SK-N-SH (cell line): Measurements from ENCODE around the gene PDE6B. TPM values are rescaled to one million over a fixed set of nuclear protein-coding genes. Genes with fewer than 3 reads are reported as not detected.

ENCODE experiments used
- CTCF ChIA-PET: fragments of 300-600, 350-600 bp; formaldehyde crosslinking; extraction: SDS; loops from one replicate; lab custom pipeline; 2021; lab: Yijun Ruan, JAX
- POLR2A ChIA-PET: fragments of 350-600 bp; sonication (Branson Sonifier 250); formaldehyde crosslinking; extraction: SDS; loops from one replicate; lab custom pipeline; 2020; ENCODE audit warnings: antibody characterized with exemption, inconsistent platforms; lab: Yijun Ruan, JAX
- DNase-seq: peaks from one replicate; pipeline ENCODE4 v3.0.0; 2012
- H2AFZ ChIP-seq: fragments of 200-600 bp; sonication (generic); 2 replicates; pipeline ENCODE4 v1.8.1; 2016; ENCODE audit warnings: antibody characterized with exemption, mild to moderate bottlenecking, low read depth
- H3F3A ChIP-seq: fragments of 200-600 bp; sonication (generic); replicated peaks from 2 replicates; pipeline ENCODE3; 2016; ENCODE audit warnings: antibody characterized with exemption, mild to moderate bottlenecking; ENCODE audit not compliant: insufficient read depth
- H3K27ac ChIP-seq, 2 experiments: fragments of 200-500 bp in 1 of 2; fragments of 200-600 bp in 1 of 2; sonication (Bioruptor generic) in 1 of 2; sonication (generic), shearing (Covaris generic) in 1 of 2; 2 replicates each; pipeline versions ENCODE4 v1.5.1 to v1.6.1; 2014 to 2016; ENCODE audit warnings: low read depth in 2 of 2, inconsistent platforms in 1 of 2, low read length in 1 of 2, mild to moderate bottlenecking in 1 of 2, mixed read lengths in 1 of 2
- H3K27me3 ChIP-seq: fragments of 200-600 bp; sonication (generic), shearing (Covaris generic); 2 replicates; pipeline ENCODE4 v1.6.1; 2016; ENCODE audit warnings: mixed run types; ENCODE audit not compliant: insufficient read depth
- H3K36me3 ChIP-seq, 2 experiments: fragments of 200-500 bp in 1 of 2; fragments of 200-600 bp in 1 of 2; sonication (Bioruptor generic) in 1 of 2; sonication (generic) in 1 of 2; replicated peaks in 1 of 2; 2 replicates each; pipeline versions ENCODE3 to v1.5.1; 2014 to 2016; ENCODE audit warnings: low read length in 1 of 2, mild to moderate bottlenecking in 1 of 2; ENCODE audit not compliant: insufficient read depth in 2 of 2, control insufficient read depth in 1 of 2
- H3K4me1 ChIP-seq, 2 experiments: fragments of 200-500 bp in 1 of 2; fragments of 200-600 bp in 1 of 2; sonication (Bioruptor generic) in 1 of 2; sonication (generic), shearing (Covaris generic) in 1 of 2; 2 replicates each; pipeline versions ENCODE4 v1.5.1 to v1.6.1; 2014 to 2016; ENCODE audit warnings: low read depth in 1 of 2, low read length in 1 of 2, mixed run types in 1 of 2; ENCODE audit not compliant: insufficient read depth in 2 of 2, control insufficient read depth in 1 of 2
- H3K4me2 ChIP-seq: fragments of 200-600 bp; sonication (generic), shearing (Covaris generic); 2 replicates; pipeline ENCODE4 v1.6.1; 2017; ENCODE audit warnings: mixed run types
- H3K4me3 ChIP-seq, 2 experiments: fragments of 200-500 bp in 1 of 2; fragments of 200-600 bp in 1 of 2; sonication (Bioruptor generic) in 1 of 2; sonication (generic), shearing (Covaris generic) in 1 of 2; 2 replicates each; pipeline versions ENCODE4 v1.5.1 to v1.8.1; 2014 to 2016; ENCODE audit warnings: low read depth in 2 of 2, inconsistent platforms in 1 of 2, low read length in 1 of 2, mild to moderate bottlenecking in 1 of 2, mixed read lengths in 1 of 2, moderate library complexity in 1 of 2
- H3K79me2 ChIP-seq: fragments of 200-600 bp; sonication (generic); 2 replicates; pipeline ENCODE4 v1.8.1; 2017; ENCODE audit warnings: mild to moderate bottlenecking; ENCODE audit not compliant: insufficient read depth
- H3K9ac ChIP-seq: fragments of 200-600 bp; sonication (generic); 2 replicates; pipeline ENCODE4 v1.6.1; 2017; ENCODE audit warnings: mixed run types
- H3K9me2 ChIP-seq: fragments of 200-600 bp; sonication (generic); 2 replicates; pipeline ENCODE4 v1.6.1; 2017; ENCODE audit warnings: mixed run types
- H3K9me3 ChIP-seq: fragments of 200-600 bp; sonication (generic); 2 replicates; pipeline ENCODE4 v1.6.1; 2017; ENCODE audit warnings: mixed run types, mild to moderate bottlenecking, moderate library complexity
- H4K20me1 ChIP-seq: fragments of 200-600 bp; sonication (generic); 2 replicates; pipeline ENCODE4 v1.6.1; 2017; ENCODE audit warnings: mild to moderate bottlenecking, mixed run types; ENCODE audit not compliant: insufficient read depth
- CHD2 ChIP-seq: fragments of 150-350 bp; IDR thresholded peaks from 2 replicates; pipeline ENCODE4 v1.6.1; 2018; ENCODE audit warnings: low read length; ENCODE audit not compliant: partially characterized antibody
- ELF1 ChIP-seq: IDR thresholded peaks from 2 replicates; pipeline ENCODE4 v1.4.0; 2012
- EP300 ChIP-seq, 2 experiments: IDR thresholded peaks; 2 replicates each; pipeline versions ENCODE4 v1.4.0 to v1.6.1; 2012; ENCODE audit warnings: borderline replicate concordance in 1 of 2, low read depth in 1 of 2, low read length in 1 of 2
- EZH2phosphoT487 ChIP-seq: fragments of 200-600 bp; sonication (generic); IDR thresholded peaks from 2 replicates; pipeline ENCODE4 v1.6.1; 2017; ENCODE audit warnings: low read depth, mixed run types, mild to moderate bottlenecking, antibody characterized with exemption, moderate library complexity, borderline replicate concordance
- FOSL2 ChIP-seq: IDR thresholded peaks from 2 replicates; pipeline ENCODE4 v1.4.0; 2012; ENCODE audit warnings: low read depth, mild to moderate bottlenecking, moderate library complexity, borderline replicate concordance
- GABPA ChIP-seq: IDR thresholded peaks from 2 replicates; pipeline ENCODE4 v1.4.0; 2012; ENCODE audit warnings: low read depth, mild to moderate bottlenecking
- JUND ChIP-seq: IDR thresholded peaks from 2 replicates; pipeline ENCODE4 v1.4.0; 2012
- MEF2A ChIP-seq: IDR thresholded peaks from 2 replicates; pipeline ENCODE4 v1.4.0; 2012; ENCODE audit warnings: low read depth, borderline replicate concordance
- MXI1 ChIP-seq: IDR thresholded peaks from 2 replicates; pipeline ENCODE4 v1.6.1; 2012; ENCODE audit warnings: mild to moderate bottlenecking, low read depth, low read length, improper control_type of control experiment
- NFIC ChIP-seq: IDR thresholded peaks from 2 replicates; pipeline ENCODE4 v1.4.0; 2012; ENCODE audit warnings: borderline replicate concordance
- NRF1 ChIP-seq: IDR thresholded peaks from 2 replicates; pipeline ENCODE4 v1.6.1; 2012; ENCODE audit warnings: low read depth, mild to moderate bottlenecking, low read length
- RAD21 ChIP-seq: IDR thresholded peaks from 2 replicates; pipeline ENCODE4 v1.6.1; 2012; ENCODE audit warnings: mild to moderate bottlenecking, low read length
- RFX5 ChIP-seq: IDR thresholded peaks from 2 replicates; pipeline ENCODE4 v1.6.1; 2012; ENCODE audit warnings: mild to moderate bottlenecking, improper control_type of control experiment, low read length
- RXRA ChIP-seq: IDR thresholded peaks from 2 replicates; pipeline ENCODE4 v1.4.0; 2012; ENCODE audit warnings: low read depth, mild to moderate bottlenecking, borderline replicate concordance
- SIN3A ChIP-seq: IDR thresholded peaks from 2 replicates; pipeline ENCODE4 v1.6.1; 2012; ENCODE audit warnings: low read depth, mild to moderate bottlenecking, low read length, moderate library complexity, borderline replicate concordance
- WGBS: methylation state at CpG from one replicate; pipeline ENCODE4 v1.1.6; 2017; ENCODE audit warnings: low lambda C conversion rate; 5-methylcytosine and 5-hydroxymethylcytosine counted together
- polyA plus RNA-seq, 3 experiments: library from polyadenylated mRNA; depleted of rRNA; stranded (reverse); fragments of >200 nt; gene quantifications; 2 replicates each; pipeline ENCODE4 v1.2.3, GENCODE V29; 2012
- TF ChIP-seq, protein P1 (sequence below): IDR thresholded peaks from 2 replicates; pipeline ENCODE4 v1.6.1; 2012; ENCODE audit warnings: mild to moderate bottlenecking, low read depth, low read length, moderate library complexity
- TF ChIP-seq, protein P2 (sequence below): IDR thresholded peaks from 2 replicates; pipeline ENCODE4 v1.4.0; 2012; ENCODE audit warnings: low read depth, borderline replicate concordance

The PDE6B gene
- polyA plus RNA-seq, 1 of the 3 experiments (the other 2 are of a cell fraction): 1.2 TPM

DNA sequence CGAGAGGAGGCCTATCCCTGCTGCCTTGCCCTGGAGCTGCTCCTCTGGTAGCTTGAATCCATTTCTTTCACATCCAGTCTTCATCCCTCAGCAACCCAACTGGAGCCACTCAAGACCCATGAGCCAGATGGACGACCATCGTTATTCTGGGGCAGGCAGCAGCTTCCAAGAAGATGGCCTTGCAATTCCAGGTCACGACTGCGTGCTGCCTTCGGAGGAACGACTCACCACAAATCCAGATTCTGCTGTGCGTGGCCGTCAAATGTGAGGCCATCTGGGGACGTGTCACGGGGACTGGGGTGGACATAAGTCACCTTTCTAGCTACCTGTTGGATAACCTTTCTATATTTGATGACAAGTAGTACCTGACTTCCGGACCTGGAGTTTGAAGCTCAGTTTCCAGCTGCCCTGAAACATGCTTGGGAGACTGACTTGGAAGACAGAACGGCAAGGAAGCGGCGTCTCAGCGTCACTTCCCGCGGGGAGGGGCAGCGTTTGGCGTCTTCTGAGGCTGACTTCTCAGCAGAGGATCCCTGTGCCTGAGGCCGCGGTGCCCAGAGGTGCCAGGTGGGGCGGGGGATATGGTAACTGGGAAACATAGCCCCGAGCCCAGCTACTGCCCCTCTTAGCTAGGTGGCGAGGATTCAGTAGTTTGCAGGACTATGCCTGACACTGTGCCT, 37.6 kb upstream of the PDE6B start:
- no peak overlapping the region for H3K27ac ChIP-seq
- CTCF ChIA-PET: interaction anchor here (1.3 kb wide), 2 partner anchors 11 to 15 kb away, joined by 4 to 5 read pairs; no protein-coding TSS in a partner anchor
- H3K9me2 ChIP-seq: no peaks in the 10 kb centered on the region
- H3K36me3 ChIP-seq: no peaks in the 10 kb centered on the region
- H3K27me3 ChIP-seq: peaks cover 9% of the 10 kb centered on the region; the same call in 1 of the 2 replicates
- TF ChIP-seq, protein P1, sequence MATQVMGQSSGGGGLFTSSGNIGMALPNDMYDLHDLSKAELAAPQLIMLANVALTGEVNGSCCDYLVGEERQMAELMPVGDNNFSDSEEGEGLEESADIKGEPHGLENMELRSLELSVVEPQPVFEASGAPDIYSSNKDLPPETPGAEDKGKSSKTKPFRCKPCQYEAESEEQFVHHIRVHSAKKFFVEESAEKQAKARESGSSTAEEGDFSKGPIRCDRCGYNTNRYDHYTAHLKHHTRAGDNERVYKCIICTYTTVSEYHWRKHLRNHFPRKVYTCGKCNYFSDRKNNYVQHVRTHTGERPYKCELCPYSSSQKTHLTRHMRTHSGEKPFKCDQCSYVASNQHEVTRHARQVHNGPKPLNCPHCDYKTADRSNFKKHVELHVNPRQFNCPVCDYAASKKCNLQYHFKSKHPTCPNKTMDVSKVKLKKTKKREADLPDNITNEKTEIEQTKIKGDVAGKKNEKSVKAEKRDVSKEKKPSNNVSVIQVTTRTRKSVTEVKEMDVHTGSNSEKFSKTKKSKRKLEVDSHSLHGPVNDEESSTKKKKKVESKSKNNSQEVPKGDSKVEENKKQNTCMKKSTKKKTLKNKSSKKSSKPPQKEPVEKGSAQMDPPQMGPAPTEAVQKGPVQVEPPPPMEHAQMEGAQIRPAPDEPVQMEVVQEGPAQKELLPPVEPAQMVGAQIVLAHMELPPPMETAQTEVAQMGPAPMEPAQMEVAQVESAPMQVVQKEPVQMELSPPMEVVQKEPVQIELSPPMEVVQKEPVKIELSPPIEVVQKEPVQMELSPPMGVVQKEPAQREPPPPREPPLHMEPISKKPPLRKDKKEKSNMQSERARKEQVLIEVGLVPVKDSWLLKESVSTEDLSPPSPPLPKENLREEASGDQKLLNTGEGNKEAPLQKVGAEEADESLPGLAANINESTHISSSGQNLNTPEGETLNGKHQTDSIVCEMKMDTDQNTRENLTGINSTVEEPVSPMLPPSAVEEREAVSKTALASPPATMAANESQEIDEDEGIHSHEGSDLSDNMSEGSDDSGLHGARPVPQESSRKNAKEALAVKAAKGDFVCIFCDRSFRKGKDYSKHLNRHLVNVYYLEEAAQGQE: no peak
- TF ChIP-seq SIN3A: no peak
- no peak for TF ChIP-seq RXRA
- no peak for TF ChIP-seq FOSL2
- no peak for TF ChIP-seq EZH2phosphoT487
- TF ChIP-seq, protein P2, sequence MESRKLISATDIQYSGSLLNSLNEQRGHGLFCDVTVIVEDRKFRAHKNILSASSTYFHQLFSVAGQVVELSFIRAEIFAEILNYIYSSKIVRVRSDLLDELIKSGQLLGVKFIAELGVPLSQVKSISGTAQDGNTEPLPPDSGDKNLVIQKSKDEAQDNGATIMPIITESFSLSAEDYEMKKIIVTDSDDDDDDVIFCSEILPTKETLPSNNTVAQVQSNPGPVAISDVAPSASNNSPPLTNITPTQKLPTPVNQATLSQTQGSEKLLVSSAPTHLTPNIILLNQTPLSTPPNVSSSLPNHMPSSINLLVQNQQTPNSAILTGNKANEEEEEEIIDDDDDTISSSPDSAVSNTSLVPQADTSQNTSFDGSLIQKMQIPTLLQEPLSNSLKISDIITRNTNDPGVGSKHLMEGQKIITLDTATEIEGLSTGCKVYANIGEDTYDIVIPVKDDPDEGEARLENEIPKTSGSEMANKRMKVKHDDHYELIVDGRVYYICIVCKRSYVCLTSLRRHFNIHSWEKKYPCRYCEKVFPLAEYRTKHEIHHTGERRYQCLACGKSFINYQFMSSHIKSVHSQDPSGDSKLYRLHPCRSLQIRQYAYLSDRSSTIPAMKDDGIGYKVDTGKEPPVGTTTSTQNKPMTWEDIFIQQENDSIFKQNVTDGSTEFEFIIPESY: no peak
- no peak for TF ChIP-seq MEF2A
- no peak for TF ChIP-seq GABPA
- no peak for TF ChIP-seq EP300 (IDR thresholded peaks at IDR 0.05; ENCODE audit: borderline replicate concordance in 1 of 2, low read depth in 1 of 2, low read length in 1 of 2)
- no peak for TF ChIP-seq MXI1
- TF ChIP-seq JUND: no peak
- no peak for TF ChIP-seq RFX5
- no peak for TF ChIP-seq NFIC
- no peak for TF ChIP-seq CHD2
- no peak for TF ChIP-seq RAD21
- TF ChIP-seq NRF1: no peak
- no peak for TF ChIP-seq ELF1
- TF ChIP-seq, all 33 proteins: peak for 0
- no peak for DNase-seq
- H3K9me3 ChIP-seq: no peaks in the 10 kb centered on the region
- no peaks in the 10 kb centered on the region for H3K4me1 ChIP-seq
- H3K9ac ChIP-seq: no peak overlapping the region
- POLR2A ChIA-PET: no interaction called here
- no peak overlapping the region for H3K4me2 ChIP-seq
- H3K79me2 ChIP-seq: no peaks in the 10 kb centered on the region
- no peaks in the 10 kb centered on the region for H3F3A ChIP-seq
- 58% methylated on average over 21 of the region's 25 CpGs for WGBS
- H3K4me3 ChIP-seq: no peak overlapping the region
- no peaks in the 10 kb centered on the region for H4K20me1 ChIP-seq
- no peak overlapping the region for H2AFZ ChIP-seq
